GM21367 (cell line): ENCODE results near the gene TIMM17B.
A peak's percentile ranks its signal among the peaks of the same experiment; 100 is the strongest.

Experiments
- ATAC-seq: cut with Tn5 transposase; IDR thresholded peaks from one replicate; pipeline ENCODE4 v1.9.1; 2021; ENCODE audit not compliant: unreplicated experiment

Gene TIMM17B

GRCh38 chrX:48919360-48919841 lies 21.8 kb upstream of the TIMM17B start:
- no peak for ATAC-seq

- ATAC-seq = peak; percentile 65
Observed at GRCh38 chrX:48918643-48919340, 21.2 kb upstream of the TIMM17B start, which contains the start of gene PIM2. Gene PIM2, minus strand, starts transcription at chrX:48919024. Its CDS starts 190 bp downstream, at chrX:48918834.

- no peak for ATAC-seq
Observed at GRCh38 chrX:48918301-48918642, 20.7 kb upstream of the TIMM17B start.

DNA sequence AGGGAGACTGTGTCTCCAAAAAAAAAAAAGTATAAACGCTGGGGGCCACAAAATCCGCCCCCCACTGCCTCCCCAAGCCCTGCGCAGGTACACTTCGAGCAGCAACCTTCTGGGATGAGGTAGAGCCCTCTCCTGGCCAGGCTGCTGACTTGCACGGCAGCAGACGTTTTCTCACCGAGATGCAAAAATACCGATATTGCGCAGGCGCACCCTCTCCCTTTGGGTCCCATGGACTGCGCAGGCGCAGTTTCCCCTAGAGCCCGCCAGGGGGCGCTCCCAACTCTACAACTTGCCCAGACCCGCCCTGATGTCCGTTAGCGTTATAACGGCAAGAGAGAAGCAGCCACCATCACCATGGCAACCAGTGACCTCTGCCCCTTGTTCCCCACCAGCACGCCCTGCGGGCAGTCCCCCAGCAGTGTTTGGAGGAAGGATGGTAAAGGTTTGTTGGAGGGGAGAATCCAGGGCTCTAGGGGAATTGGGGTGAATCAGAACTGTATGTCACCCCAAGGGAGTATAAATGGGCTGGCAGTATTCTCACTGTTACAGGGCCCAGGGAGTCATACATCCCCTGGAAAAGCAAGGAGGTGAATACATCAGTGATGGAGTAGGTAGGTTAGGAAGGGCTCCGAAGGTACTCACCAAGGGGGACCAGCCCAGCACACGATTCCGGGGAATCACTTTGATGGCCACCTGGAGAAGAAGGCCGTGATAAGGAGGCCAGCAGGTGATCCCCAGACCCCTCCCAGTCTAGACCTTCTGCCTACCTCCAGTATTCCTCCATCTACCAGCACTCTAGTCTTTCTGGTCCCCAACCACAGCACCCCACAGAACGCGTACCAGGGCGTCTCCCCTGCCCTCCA lies 19.8 kb upstream of the TIMM17B start:
- ATAC-seq = peak; percentile 36

DNA sequence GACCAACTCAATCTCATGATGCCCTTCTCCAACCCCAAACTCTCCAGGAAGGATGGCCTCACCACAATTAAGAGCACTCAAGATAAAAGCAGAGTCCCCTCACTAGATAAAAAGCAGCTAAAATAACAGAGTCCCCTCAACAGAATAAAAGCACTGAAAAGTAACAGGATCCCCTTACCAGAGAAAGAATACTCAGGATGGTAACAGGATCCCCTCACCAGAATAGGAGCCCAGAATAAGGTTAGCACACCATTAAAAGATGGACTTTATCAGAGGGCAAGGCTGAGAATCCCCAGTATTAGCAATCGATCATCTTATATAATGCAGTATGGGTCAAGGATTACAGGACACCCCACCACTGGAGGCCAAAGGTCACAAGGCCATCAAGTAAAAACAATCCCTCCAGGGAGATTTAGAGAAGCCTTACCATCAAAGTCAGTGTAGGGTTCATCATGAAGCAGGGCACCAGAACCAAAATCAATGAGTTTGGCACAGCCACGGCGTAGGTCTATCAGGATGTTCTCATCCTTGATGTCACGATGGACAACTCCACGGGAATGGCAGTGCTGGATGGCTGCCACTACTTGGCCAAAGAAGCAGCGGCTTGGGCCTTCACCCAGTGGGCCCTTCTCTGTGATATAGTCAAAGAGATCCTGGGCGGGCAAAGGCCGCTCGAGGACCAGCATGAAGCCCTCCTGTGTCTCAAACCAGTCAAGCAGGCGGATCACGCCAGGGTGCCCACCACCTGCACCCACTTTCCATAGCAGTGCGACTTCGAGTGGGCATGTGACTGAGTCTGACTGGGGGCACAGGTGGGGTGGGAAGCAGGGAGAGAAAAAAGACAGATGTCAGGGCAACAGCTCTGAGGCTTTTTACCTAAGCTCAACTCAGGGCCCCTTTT lies 17.3 kb upstream of the TIMM17B start:
- ATAC-seq = no peak

DNA sequence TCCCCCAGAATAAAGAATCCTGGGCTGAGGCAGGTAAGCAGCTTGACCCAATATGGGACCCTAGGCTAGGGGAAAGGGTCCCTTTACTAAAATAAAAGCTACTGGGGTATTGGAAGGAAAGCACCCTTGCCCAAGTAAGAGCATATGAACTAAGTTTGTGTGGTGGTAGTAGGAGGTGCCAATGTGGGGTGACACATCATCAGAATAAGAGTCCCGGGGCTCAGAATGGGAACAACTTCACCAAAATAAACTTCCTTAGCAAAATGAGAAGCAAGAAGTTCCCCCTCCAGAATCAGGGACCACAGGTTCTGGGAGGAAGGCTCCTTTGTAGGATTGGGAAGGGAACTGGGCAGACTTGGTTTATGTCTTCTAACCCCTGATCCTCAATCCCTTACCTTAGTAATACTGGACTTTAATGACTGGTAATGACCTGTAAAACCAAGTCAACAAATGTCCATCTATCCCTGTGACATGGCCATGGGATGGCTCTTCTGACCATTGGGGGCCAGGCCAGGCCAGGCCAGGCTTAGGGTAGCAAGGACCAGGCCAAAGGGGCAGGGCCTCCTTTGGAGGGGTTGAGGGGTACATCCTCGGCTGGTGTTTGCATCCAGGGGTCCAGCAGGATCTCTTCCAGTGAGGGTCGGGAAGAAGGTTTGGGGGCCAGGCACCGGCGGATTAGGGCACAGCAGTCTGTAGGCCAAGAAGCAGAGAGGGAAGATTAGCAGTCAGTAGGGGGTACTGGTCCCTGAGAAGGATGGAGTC lies 16.2 kb upstream of the TIMM17B start:
- ATAC-seq = no peak

- ATAC-seq = peak; percentile 55
Observed at GRCh38 chrX:48911412-48912182, 14.0 kb upstream of the TIMM17B start, which contains the start of gene SLC35A2. Gene SLC35A2, minus strand, starts transcription at chrX:48911646. Its CDS starts 10 bp downstream, at chrX:48911636.

DNA sequence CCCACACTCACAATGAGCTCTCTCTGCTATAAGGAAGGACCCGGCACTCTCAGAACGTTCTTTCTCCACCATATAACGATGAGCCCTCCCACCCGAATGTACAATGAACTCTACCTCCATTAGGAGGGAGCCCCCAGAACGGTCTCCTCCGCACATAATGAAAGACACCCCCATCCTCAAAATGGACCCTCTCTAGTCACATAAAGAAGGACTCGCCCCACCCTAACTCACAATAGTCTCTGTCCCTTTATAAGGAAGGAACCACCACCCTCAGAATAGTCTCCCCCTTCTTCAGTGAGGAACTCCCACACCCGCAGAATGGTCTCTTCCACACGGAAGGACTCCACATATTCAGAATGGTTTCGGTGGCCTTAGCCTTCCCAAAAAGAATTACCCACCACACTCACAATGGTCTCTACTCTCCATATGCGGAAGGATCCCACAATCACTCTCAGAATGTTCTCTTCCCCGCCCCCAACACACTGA lies 13.4 kb upstream of the TIMM17B start:
- peak; percentile 8 for ATAC-seq

DNA sequence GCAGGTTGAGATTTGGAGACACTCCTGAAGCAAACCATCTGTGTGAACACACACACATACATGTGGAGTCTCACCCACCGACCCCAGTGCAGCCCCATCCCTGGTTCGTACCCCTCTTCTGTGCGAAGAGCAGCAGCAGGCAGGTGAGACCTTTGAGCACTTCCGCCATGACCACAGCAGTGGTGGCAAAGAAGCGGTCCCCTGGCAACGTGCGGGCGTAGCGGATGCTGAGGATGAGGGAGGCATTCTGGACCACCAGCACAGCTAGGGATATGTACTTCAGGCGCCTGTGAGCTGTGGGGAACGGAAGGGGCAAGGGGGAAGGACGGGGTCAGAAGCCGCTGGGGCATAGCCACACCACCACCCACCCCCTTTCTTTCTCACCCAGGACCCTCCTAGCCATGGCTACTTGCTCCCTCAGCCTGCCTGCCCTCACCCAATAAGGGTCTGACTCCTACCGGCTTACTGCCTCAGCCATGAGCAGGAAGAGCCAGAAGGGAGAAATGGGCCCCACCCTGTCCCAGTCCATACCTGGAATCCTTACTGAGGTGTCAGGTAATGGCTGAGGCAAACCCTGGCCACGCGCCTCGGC lies 12.2 kb upstream of the TIMM17B start:
- ATAC-seq = no peak

DNA sequence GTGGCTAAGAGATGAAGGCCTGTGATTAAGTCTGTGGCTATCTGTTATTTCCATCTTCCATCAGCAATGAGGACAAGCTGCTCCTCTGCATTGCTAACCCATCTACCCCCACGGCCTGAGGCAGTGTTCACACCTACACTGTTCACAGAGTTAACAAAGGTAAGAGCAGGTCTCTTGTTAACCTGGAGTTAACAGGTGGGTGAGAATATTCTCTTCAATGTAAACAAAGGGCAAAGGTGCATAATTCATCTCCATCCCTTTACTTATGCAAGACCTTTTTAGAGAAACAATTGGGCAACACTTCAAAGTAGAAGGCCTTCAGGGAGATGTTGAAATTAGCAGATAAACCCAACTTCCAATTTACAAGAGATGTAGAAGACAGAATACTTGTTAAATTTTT lies 11.0 kb upstream of the TIMM17B start:
- no peak for ATAC-seq

- no peak for ATAC-seq
Observed at GRCh38 chrX:48905090-48905790, 7.7 kb upstream of the TIMM17B start.

GRCh38 chrX:48904626-48905025 lies 7.1 kb upstream of the TIMM17B start:
- no peak for ATAC-seq

DNA sequence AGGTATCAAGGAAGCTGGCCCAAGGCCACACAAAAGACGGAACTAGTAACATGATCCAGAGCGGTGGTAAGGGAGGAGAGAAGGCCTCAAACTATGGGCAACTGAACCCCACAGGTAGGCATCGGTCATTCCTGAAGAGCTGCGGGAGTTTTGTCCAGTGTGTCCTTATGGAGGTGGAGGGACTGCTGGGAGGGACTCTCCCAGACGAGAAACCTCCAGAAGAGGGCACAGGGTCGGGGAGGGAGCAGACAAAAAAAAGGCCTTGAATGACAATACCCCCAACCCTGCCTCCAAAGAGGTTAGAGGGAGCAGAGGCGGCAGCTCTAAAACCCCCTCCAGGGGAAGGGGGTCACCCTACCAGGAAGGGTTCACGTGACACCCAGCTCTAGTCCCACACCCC lies 6.6 kb upstream of the TIMM17B start:
- ATAC-seq = no peak

DNA sequence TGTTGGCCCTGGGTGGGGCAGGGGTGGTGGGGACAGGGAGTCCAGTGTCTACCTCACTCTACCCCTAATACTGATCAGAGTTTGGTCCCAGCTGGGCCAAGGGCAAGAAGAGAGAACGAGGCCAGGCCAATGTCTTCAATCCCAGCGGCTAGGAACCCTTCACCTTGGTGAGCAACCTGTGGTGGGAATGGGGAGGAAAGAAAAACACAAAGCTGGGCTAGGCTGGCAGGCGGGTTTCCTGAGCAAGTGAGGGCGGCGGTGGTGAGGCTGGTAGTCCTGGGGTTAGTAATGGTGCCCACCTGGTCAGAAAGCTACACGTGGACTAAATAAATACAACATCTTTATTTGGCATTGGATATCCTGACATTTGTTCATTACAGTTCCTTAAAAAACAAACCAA lies 5.7 kb upstream of the TIMM17B start:
- no peak for ATAC-seq

- ATAC-seq = no peak
Observed at GRCh38 chrX:48902776-48903175, 5.2 kb upstream of the TIMM17B start.

DNA sequence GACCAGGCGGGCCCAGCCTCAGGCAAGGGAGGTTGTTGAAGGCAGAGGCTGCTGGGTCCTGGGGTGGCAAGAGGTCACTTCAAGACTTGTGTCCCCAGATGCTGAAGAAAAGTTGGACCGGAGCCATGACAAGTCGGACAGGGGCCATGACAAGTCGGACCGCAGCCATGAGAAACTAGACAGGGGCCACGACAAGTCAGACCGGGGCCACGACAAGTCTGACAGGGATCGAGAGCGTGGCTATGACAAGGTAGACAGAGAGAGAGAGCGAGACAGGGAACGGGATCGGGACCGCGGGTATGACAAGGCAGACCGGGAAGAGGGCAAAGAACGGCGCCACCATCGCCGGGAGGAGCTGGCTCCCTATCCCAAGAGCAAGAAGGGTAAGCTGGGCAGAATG lies 4.6 kb upstream of the TIMM17B start:
- ATAC-seq = no peak

- ATAC-seq = no peak
Observed at GRCh38 chrX:48901069-48901468, 3.5 kb upstream of the TIMM17B start.

- ATAC-seq = no peak
Observed at GRCh38 chrX:48899078-48899410, 1.5 kb upstream of the TIMM17B start.
